ENCODE measurements around the gene FGG.

The FGG gene

DNA sequence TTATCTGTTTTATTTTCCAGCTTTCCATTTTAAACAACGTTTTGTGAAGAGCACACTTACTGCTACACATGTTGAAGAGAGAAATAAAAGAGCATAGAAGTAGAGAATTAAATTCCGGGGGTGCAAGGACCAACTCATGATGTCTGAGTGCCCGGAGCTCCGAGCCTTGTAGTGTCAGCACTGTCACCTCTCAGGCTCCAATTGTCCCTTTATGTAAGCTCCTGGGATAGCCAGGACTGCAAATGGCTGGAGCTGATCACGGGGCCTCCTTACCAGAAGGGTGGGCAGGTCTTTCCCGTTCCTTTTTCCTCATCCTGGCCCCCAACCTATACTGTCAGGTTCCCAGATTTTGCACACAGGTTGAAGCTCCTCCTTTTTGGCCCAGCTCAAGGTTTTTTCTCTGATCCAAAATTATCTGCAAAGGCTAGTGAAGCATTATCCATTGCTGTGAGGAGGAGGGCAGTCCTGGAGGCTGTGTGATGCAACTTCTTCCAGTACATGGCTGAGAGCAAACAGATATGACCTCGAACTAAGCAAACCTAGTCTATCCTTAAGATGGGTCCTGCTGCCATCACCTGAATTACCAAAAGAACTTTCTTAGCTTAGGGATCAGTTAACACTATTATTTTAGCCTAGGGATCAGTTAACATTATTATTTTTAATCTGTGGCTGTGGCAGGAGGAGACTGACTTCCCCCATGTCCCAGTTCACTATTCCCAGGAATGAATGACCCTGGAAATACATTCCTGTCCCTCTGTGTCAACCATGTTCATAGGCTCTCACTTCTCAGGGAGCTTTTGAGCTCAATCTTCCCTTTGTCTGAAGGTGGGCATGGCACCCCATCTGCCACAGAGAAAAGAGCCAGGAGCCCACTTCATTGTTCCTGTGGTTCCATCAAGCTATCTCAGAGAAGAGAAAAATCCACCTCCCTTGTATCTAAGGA, at the start of gene FGG:
FGG (minus strand) TSS at position 185 of the 943 bp plus-strand sequence; CDS start at position 138, 47 bp downstream.
- DNase-seq (ENCODE audit: low read depth in 2 of 2), result no peak

GRCh38 chr4:154660052-154660451, 47.6 kb upstream of the FGG start:
- no peak for DNase-seq (ENCODE audit: low read depth in 2 of 2)

- DNase-seq (ENCODE audit: low read depth in 2 of 2), result no peak
Measured at GRCh38 chr4:154658680-154659405, 46.4 kb upstream of the FGG start.

DNA sequence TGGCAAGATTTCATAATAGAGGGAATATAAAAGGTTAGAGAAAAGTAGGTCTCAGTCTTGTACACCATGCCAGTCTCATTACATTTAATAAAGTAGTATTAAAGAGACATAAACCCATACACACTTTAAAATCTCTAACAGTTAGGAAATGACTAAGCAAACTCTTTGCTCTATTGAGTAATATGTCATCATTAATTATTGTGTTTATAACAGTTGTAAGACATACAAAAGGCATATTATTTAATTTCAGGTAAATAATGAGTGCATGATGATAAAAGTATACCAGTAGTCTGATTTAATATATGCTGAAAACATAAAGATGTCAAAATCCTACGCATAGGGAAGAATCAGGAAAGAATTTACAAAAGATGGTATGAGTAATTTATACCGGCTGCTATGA, 31.0 kb upstream of the FGG start:
- no peak for DNase-seq (ENCODE audit: low read depth in 2 of 2)

DNA sequence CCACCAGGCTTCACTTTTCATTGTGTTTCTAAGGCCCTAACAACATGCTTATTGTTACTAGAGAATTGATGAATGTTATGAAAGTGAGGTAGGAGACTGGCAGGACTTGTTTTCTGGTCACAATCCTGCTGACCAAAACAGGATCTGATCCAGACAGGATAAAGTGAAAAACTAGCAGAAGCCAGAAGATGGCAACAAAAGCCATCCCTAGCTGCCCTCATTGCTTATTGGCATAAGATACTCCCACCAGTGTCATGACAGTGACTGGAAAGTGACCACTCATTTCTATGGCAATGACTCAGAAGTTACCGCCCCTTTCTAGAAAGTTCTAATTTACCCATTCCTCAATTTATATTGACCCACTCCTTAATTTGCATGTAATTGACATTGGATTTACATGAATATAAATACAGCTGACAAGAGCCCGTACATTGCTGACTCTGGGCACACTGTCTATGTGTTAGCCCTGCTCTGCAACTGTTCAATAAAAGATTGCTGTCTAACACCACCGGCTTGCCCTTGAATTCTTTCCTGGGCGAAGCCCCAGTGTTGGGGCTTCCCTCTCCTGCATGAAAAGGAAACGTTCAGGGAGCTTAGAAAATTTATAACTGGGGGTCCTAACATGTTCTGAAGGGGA, 30.0 kb upstream of the FGG start:
- no peak for DNase-seq (ENCODE audit: low read depth in 2 of 2)

DNA sequence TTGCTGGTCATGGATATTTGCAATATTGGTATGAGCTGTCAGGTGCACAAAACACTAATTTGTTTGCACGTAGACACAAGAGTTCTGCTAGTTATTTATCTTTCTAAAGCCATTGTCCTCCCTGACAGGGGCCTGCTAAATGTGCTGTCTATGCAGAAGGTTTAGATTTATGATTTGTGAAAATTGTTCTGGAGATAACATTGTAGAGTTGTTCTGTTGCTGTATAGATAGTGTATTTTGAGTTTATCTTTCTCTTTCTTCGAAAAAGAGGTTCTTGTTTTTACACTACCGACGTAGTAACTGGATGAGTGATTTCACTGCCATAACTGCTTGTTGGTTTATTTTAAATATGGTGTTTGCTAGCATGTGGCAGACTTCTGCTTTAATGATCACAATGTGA, 28.5 kb upstream of the FGG start:
- DNase-seq (ENCODE audit: low read depth in 2 of 2), result no peak

DNA sequence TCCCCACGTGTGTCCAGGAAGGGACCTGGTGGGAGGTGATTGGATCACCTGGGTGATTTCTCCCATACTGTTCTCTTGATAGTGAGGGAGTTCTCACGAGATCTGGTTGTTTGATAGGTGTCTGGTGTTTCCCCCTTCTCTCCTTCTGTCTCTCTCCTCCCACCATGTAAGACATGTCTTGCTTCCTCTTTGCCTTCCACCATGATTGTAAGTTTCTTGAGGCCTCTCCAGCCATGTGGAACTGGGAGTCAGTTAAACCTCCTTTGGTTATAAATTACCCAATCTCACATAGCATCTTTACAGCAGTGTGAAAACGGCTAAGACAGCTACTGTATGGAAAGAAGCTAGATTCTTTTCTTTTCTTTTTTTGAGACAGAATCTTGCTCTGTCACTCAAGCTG, 21.6 kb upstream of the FGG start:
- no peak for DNase-seq (ENCODE audit: low read depth in 2 of 2)

- no peak for DNase-seq (ENCODE audit: low read depth in 2 of 2)
Measured at GRCh38 chr4:154631828-154632227, 19.4 kb upstream of the FGG start.

DNA sequence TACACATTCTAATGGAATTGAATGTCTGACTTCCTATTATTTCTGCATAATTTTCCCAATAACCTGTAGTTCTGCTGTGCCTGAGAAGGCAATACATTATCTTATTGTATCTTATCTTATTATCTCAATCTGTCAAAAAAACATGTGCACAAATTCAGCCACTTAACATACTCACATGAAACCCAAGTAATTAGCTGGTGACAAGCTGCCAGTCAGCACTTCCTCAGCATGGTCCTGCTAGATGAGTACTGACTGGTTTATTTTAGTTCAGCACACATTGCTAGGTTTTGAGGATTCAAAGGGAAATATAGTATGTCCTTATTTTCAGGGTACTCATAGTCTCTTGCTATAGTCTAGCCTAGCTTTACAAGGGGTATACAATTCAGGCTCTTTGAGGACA, 17.9 kb upstream of the FGG start:
- DNase-seq (ENCODE audit: low read depth in 2 of 2), result no peak

- peak; percentile 30 to 57 for DNase-seq (ENCODE audit: low read depth in 2 of 2)
Measured at GRCh38 chr4:154626793-154627484, 14.5 kb upstream of the FGG start.

DNA sequence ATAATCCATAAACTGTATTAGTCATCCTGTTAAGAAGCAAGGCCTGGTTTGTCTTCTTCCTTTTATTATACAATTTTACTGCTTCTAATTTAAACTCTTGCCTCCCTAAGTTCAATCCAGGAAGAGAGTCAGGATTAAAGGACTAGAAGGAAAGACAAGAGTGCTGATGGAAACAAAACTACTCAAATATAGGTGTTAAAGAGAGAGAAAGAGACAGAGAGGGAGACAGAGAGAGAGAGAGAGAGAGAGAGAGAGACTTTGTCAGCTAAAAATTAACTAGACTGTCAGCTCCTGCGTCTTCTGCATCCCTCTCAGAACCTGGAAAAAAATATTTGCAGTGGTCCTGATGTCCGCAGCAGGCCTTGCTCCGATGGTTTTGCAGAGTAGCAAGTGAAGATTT, 13.5 kb upstream of the FGG start:
- DNase-seq (ENCODE audit: low read depth in 2 of 2), result no peak

DNA sequence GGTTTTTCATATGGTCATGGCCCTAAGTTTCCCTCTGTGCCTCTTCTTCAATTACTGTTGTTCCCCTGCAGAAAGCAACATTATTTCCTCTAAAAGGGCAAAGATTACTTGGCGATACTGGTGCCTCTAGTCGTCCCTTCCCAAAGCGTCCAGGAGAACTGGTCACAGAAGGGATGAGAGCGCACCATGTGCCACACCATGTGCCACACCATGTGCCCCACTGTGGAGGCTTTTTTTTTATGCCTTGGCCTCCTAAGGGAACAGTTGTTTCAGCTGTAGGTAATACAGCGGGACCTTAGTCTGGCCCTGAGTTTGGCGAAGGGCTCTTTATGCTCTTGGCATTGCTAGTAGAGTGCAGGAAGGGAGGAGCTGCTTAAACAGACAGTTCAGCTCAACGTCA, 11.5 kb upstream of the FGG start:
- DNase-seq (ENCODE audit: low read depth in 2 of 2), result no peak

- no peak for DNase-seq (ENCODE audit: low read depth in 2 of 2)
Measured at GRCh38 chr4:154623436-154623835, 11.0 kb upstream of the FGG start.

DNA sequence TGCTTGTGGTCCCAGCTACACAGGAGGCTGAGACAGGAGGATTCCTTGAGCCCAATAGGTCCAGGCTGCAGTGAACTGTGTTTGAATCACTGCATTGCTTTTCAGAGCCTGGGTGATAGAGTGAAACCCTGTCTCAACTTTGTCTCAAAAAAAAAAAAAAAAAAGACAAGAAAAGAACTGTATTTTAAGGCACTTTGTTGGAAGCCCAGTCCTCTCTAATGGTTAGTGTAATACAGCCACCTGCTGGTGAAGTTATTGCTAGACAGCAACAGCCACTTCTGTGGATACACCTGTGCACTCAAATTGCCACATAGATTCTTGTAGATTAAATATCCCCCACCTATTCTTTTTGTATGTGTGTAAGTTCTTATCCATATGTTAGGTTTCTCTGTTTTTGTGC, 10.1 kb upstream of the FGG start:
- no peak for DNase-seq (ENCODE audit: low read depth in 2 of 2)

DNA sequence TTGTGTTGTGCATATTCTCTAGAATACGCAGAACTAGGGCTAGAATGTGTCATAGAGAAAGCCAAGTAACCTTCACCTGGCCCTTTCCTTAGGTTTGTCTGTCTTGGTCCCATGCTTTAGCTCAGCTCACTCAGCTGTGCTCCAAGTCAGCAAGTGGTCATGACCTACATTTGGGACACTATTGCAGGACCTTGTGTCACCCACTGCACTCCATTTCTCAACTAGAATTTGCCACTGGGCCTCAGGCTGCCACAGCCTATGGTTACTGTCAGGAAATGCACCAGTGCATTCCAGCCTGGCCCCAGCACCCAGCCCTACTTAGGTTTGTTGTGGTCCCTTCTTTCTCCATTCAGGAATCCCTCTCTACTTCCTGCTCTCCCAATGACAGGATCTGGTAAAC, 7.7 kb upstream of the FGG start:
- no peak for DNase-seq (ENCODE audit: low read depth in 2 of 2)

GRCh38 chr4:154618708-154619315, 6.4 kb upstream of the FGG start:
- peak; percentile 22 to 41 for DNase-seq (ENCODE audit: low read depth in 2 of 2)

- no peak for DNase-seq (ENCODE audit: low read depth in 2 of 2)
Measured at GRCh38 chr4:154617820-154618317, 5.4 kb upstream of the FGG start.

GRCh38 chr4:154616731-154617130, 4.3 kb upstream of the FGG start:
- DNase-seq (ENCODE audit: low read depth in 2 of 2), result no peak

DNA sequence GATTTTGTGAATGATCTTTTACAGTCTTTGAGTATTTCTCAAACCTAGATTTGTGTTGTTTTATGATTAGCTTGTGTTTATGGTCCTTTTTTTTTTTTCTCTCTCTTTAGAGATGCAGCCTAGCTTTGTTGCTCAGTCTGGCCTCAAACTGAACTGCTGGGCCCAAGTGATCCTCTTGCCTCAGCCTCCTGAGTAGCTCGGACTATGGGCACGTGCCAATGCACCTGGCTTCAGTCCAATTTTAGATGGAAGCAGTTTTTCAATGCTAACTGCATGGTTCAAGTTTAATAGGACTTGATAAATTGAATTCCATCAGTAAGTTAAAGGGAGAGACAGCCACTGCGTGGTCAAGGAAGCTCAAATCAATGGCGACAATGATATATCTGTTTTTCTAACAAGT, 3.8 kb upstream of the FGG start:
- DNase-seq (ENCODE audit: low read depth in 2 of 2), result no peak

GRCh38 chr4:154615211-154615610, 2.8 kb upstream of the FGG start:
- no peak for DNase-seq (ENCODE audit: low read depth in 2 of 2)

GRCh38 chr4:154614306-154614705, 1.9 kb upstream of the FGG start:
- no peak for DNase-seq (ENCODE audit: low read depth in 2 of 2)

Data from stimulated activated CD4-positive, alpha-beta T cell treated with anti-CD3 and anti-CD28 coated beads, Interleukin-15, amount 100 ng/mL, for 48 hours (primary cell).